Body of pancreas (tissue), 4 donors: Measurements from ENCODE around the gene MLKL.

Experiments used
- CTCF ChIP-seq, 7 experiments: fragments of 450-650 bp in 4 of 7; fragments of 200-600 bp in 3 of 7; sonication (generic) in 3 of 7; IDR thresholded peaks; one replicate each; pipeline ENCODE4 v1.5.1; 2016 to 2019; ENCODE audit warnings: antibody characterized with exemption in 7 of 7
- POLR2A ChIP-seq, 3 donors: fragments of 450-650 bp; IDR thresholded peaks; one replicate each; pipeline ENCODE4 v1.6.1; 2016; ENCODE audit warnings: antibody characterized with exemption in 3 of 3, mild to moderate bottlenecking in 2 of 3

DNA sequence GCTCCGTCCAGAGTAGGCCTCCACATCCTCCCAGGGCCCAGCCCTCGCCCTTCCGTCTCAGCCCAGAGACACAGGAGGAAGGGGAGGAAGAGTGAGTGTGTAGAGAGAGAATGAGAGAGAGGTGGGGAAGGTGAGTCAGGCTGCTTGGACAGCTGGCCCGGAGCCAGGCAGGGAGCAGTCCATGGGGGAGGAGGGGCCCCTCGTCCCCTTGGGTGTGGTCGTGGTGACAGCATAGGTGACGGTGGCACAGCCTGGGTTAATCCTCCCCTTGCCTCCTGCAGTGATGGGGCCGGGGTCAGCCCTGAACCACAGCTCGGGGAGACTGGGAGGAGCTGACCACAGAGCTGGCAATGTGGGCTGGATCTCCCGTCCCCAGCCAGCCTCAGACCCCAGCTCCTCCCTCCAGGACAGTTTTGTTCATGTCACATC, 37.5 kb upstream of the MLKL start:
- TF ChIP-seq CTCF (IDR thresholded peaks at IDR 0.05) (no peak), POLR2A (IDR thresholded peaks at IDR 0.05) (no peak)
